ENCODE measurements around the gene SLC47A2.

- TF ChIP-seq CTCF (IDR thresholded peaks at IDR 0.05): no peak
- no peak for TF ChIP-seq SIN3A (IDR thresholded peaks at IDR 0.05; ENCODE audit: borderline replicate concordance, insufficient read depth, low read depth, low read length)
These were observed 52.1 kb downstream of the SLC47A2 start for GRCh38 chr17:19664136-19664820.
